PC-3 (cell line): ENCODE data around the gene SCN1A. TPM values are rescaled to one million over a fixed set of nuclear protein-coding genes. Genes with fewer than 3 reads are reported as not detected.

ENCODE experiments used
- ATAC-seq: fragments of 200-7000 bp; cut with Tn5 transposase; 2 replicates; pipeline ENCODE4 v1.9.1; 2020; ENCODE audit warnings: mild to moderate bottlenecking, moderate library complexity
- BruUV-seq: library from RNA; stranded (reverse); fragments of 400-500 nt; replicated peaks from 2 replicates; lab custom pipeline; 2021; lab: Mats Ljungman, UMichigan
- CTCF ChIA-PET: fragments of 300-600 bp; sonication (Branson Sonifier 250); formaldehyde crosslinking; loops from one replicate; lab custom pipeline; 2022; ENCODE audit warnings: antibody characterized with exemption; lab: Charles Lee
- POLR2A ChIA-PET: fragments of 300-600 bp; sonication (Branson Sonifier 250); formaldehyde crosslinking; loops from one replicate; lab custom pipeline; 2022; ENCODE audit warnings: antibody characterized with exemption; ENCODE audit not compliant: unreplicated experiment; lab: Charles Lee
- DNase-seq: peaks from one replicate; pipeline ENCODE4 v3.0.0-alpha.2; 2015
- H2AFZ ChIP-seq: fragments of 300-600 bp; sonication (generic); 2 replicates; pipeline ENCODE4 v1.6.0; 2016; ENCODE audit warnings: antibody characterized with exemption, low read length
- H3F3A ChIP-seq: fragments of 300-600 bp; sonication (generic); one replicate; pipeline ENCODE4 v1.6.0; 2017; ENCODE audit warnings: antibody characterized with exemption, low read length, control low read depth, mild to moderate bottlenecking; ENCODE audit not compliant: unreplicated experiment
- H3K27ac ChIP-seq: fragments of 300-600 bp; sonication (generic); 2 replicates; pipeline ENCODE4 v1.5.1; 2016; ENCODE audit warnings: mild to moderate bottlenecking, low read length
- H3K27me3 ChIP-seq: fragments of 300-600 bp; sonication (generic); 2 replicates; pipeline ENCODE4 v1.6.1; 2016; ENCODE audit warnings: low read length, mixed read lengths
- H3K36me3 ChIP-seq: fragments of 300-600 bp; sonication (generic); 2 replicates; pipeline ENCODE4 v1.6.1; 2016; ENCODE audit warnings: low read depth, mixed run types, low read length, mixed read lengths
- H3K4me1 ChIP-seq: fragments of 300-600 bp; sonication (generic); 2 replicates; pipeline ENCODE4 v1.5.1; 2016; ENCODE audit warnings: low read length; ENCODE audit not compliant: insufficient read depth
- H3K4me2 ChIP-seq: fragments of 300-600 bp; sonication (generic); 2 replicates; pipeline ENCODE4 v1.6.0; 2016; ENCODE audit warnings: low read length
- H3K4me3 ChIP-seq: fragments of 300-600 bp; sonication (generic); 2 replicates; pipeline ENCODE4 v1.5.1; 2016; ENCODE audit warnings: mild to moderate bottlenecking, low read length, mixed read lengths
- H3K79me2 ChIP-seq: fragments of 300-600 bp; sonication (generic); 2 replicates; pipeline ENCODE4 v1.6.1; 2017; ENCODE audit warnings: low read length, mixed read lengths
- H3K9ac ChIP-seq: fragments of 300-600 bp; sonication (generic); 2 replicates; pipeline ENCODE4 v1.6.0; 2016; ENCODE audit warnings: mild to moderate bottlenecking, low read length
- H3K9me2 ChIP-seq: fragments of 300-600 bp; sonication (generic); replicated peaks from 2 replicates; pipeline ENCODE4 v1.6.1; 2016; ENCODE audit warnings: mixed run types, low read length, mixed read lengths
- H3K9me3 ChIP-seq: fragments of 300-600 bp; sonication (generic); 2 replicates; pipeline ENCODE4 v1.6.1; 2016; ENCODE audit warnings: low read length, mixed read lengths
- H4K20me1 ChIP-seq: fragments of 300-600 bp; sonication (generic); 2 replicates; pipeline ENCODE4 v1.6.1; 2016; ENCODE audit warnings: low read length, mixed read lengths
- EZH2 ChIP-seq: fragments of 300-600 bp; sonication (generic); IDR thresholded peaks from one replicate; pipeline ENCODE4 v1.6.1; 2017; ENCODE audit warnings: antibody characterized with exemption, mild to moderate bottlenecking, low read length; ENCODE audit not compliant: unreplicated experiment
- EZH2phosphoT487 ChIP-seq: fragments of 300-600 bp; sonication (generic); IDR thresholded peaks from 2 replicates; pipeline ENCODE4 v1.6.1; 2018; ENCODE audit warnings: mild to moderate bottlenecking, antibody characterized with exemption, low read length, borderline replicate concordance
- intact Hi-C: fragments of 100-400 bp; cut with micrococcal nuclease; formaldehyde crosslinking; loops from 2 replicates; pipeline ENCODE4 v1.9.0; 2023
- total RNA-seq: library from RNA; depleted of rRNA; stranded (reverse); fragments of >200 nt; gene quantifications from 2 replicates; pipeline ENCODE4 v1.2.3, GENCODE V29; 2014
- TF ChIP-seq, protein P1 (sequence below): fragments of 300-600 bp; sonication (generic); conservative IDR thresholded peaks from 2 replicates; pipeline ENCODE4 v1.5.1; 2017; ENCODE audit warnings: antibody characterized with exemption, low read depth, mild to moderate bottlenecking, low read length

Gene SCN1A
- total RNA-seq, 1 experiment from 2014 or later = 0.04 TPM

GRCh38 chr2:165957030-165957675, 170.7 kb downstream of the SCN1A start:
- H3K4me2 ChIP-seq = no peak overlapping the region
- ATAC-seq = no peak
- TF ChIP-seq EZH2 (no peak), EZH2phosphoT487 (no peak)
- TF ChIP-seq, protein P1, sequence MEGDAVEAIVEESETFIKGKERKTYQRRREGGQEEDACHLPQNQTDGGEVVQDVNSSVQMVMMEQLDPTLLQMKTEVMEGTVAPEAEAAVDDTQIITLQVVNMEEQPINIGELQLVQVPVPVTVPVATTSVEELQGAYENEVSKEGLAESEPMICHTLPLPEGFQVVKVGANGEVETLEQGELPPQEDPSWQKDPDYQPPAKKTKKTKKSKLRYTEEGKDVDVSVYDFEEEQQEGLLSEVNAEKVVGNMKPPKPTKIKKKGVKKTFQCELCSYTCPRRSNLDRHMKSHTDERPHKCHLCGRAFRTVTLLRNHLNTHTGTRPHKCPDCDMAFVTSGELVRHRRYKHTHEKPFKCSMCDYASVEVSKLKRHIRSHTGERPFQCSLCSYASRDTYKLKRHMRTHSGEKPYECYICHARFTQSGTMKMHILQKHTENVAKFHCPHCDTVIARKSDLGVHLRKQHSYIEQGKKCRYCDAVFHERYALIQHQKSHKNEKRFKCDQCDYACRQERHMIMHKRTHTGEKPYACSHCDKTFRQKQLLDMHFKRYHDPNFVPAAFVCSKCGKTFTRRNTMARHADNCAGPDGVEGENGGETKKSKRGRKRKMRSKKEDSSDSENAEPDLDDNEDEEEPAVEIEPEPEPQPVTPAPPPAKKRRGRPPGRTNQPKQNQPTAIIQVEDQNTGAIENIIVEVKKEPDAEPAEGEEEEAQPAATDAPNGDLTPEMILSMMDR = no peak
- H3K27ac ChIP-seq = no peak overlapping the region
- H3K4me3 ChIP-seq = no peak overlapping the region
- H3F3A ChIP-seq = peaks cover 9% of the 10 kb centered on the region
- no peaks in the 10 kb centered on the region for H3K9me2 ChIP-seq
- peaks cover 17% of the 10 kb centered on the region for H3K4me1 ChIP-seq
- intact Hi-C loops = loop anchor here (10.0 kb wide), 1 partner anchor 552 kb away; no protein-coding TSS in a partner anchor
- DNase-seq = no peak
- BruUV-seq = no TSS peak
- ChIA-PET POLR2A (no interaction called here), CTCF (no interaction called here)
- H4K20me1 ChIP-seq = peaks cover 7% of the 10 kb centered on the region; the same call in 1 of the 2 replicates
- H3K27me3 ChIP-seq = no peaks in the 10 kb centered on the region
- H3K9ac ChIP-seq = no peak overlapping the region
- H3K9me3 ChIP-seq = no peaks in the 10 kb centered on the region
- H3K79me2 ChIP-seq = peaks cover 10% of the 10 kb centered on the region
- H2AFZ ChIP-seq = no peak overlapping the region
- H3K36me3 ChIP-seq = no peaks in the 10 kb centered on the region

- DNase-seq (peak; percentile 98), ATAC-seq (peak; percentile 85)
- Histone ChIP-seq H3K79me2 (peaks cover 33% of the 10 kb centered on the region), H3K9ac (peak within 1 kb of the TSS; percentile 81), H2AFZ (peak within 1 kb of the TSS; percentile 86), H3K27ac (peak within 1 kb of the TSS; percentile 85), H4K20me1 (peaks cover 20% of the 10 kb centered on the region; the same call in 1 of the 2 replicates), H3K4me1 (peaks cover 24% of the 10 kb centered on the region), H3K4me3 (peak within 1 kb of the TSS; percentile 81), H3K9me2 (no peaks in the 10 kb centered on the region), H3F3A (peaks cover 9% of the 10 kb centered on the region), H3K9me3 (no peaks in the 10 kb centered on the region), H3K4me2 (peak within 1 kb of the TSS; percentile 90), H3K36me3 (peaks cover 6% of the 10 kb centered on the region; the same call in 1 of the 2 replicates), H3K27me3 (no peaks in the 10 kb centered on the region)
- BruUV-seq = no TSS peak
- intact Hi-C loops = loop anchor here (1.0 to 10.0 kb wide), 8 partner anchors 16 to 549 kb away; partner anchors contain the start of genes SCN1A and SCN9A
- CTCF ChIA-PET = interaction anchor here (0.6 to 1.5 kb wide), 8 partner anchors 17 to 1249 kb away, joined by 3 to 26 read pairs (median 3); partner anchors contain the start of gene SCN1A
- POLR2A ChIA-PET = no interaction called here
- TF ChIP-seq, protein P1 = peak; percentile 97
- TF ChIP-seq EZH2phosphoT487 (no peak), EZH2 (no peak)
These were observed 173.9 kb downstream of the SCN1A start, which contains the start of gene TTC21B for GRCh38 chr2:165953655-165954606. Gene TTC21B, minus strand, starts transcription at chr2:165953776. Its CDS starts 71 bp downstream, at chr2:165953705.
